ENCODE results near the gene KIAA1614.

KIAA1614 gene

GRCh38 chr1:180951836-180952656 is 39.3 kb downstream of the KIAA1614 start:
- Histone ChIP-seq H3K9ac (ENCODE audit: low read length) (no peak overlapping the region), H3K27ac (ENCODE audit: low read length) (no peak overlapping the region), H4K20me1 (ENCODE audit: insufficient read depth, low read length) (0 out of 2 replicates have a peak, but pooled peaks cover 7% of the 10 kb centered on the region), H3K4me3 (ENCODE audit: low read length) (no peak overlapping the region), H3K27me3 (ENCODE audit: low read depth, low read length) (no peaks in the 10 kb centered on the region), H3K36me3 (replicated peaks; ENCODE audit: low read depth, low read length) (peaks cover 36% of the 10 kb centered on the region), H3K4me2 (ENCODE audit: low read length) (no peak overlapping the region), H3K4me1 (ENCODE audit: low read length) (peaks cover 6% of the 10 kb centered on the region; the same call in 1 of the 2 replicates), H2AFZ (ENCODE audit: low read depth, low read length) (no peak overlapping the region), H3K9me3 (ENCODE audit: insufficient read depth, low read length) (0 out of 2 replicates have a peak, but pooled peaks cover under 1% of the 10 kb centered on the region), H3K79me2 (ENCODE audit: low read length) (no peaks in the 10 kb centered on the region)
- TF ChIP-seq CTCF (IDR thresholded peaks at IDR 0.05; ENCODE audit: low read depth, low read length) (no peak), EZH2phosphoT487 (IDR thresholded peaks at IDR 0.05; ENCODE audit: low read depth) (no peak)

- Histone ChIP-seq H2AFZ (ENCODE audit: low read depth, low read length) (no peak overlapping the region), H3K4me3 (ENCODE audit: low read length) (no peak overlapping the region), H3K4me1 (ENCODE audit: low read length) (peaks cover 6% of the 10 kb centered on the region; the same call in 1 of the 2 replicates), H4K20me1 (ENCODE audit: insufficient read depth, low read length) (0 out of 2 replicates have a peak, but pooled peaks cover 7% of the 10 kb centered on the region), H3K9me3 (ENCODE audit: insufficient read depth, low read length) (no peaks in the 10 kb centered on the region), H3K4me2 (ENCODE audit: low read length) (no peak overlapping the region), H3K9ac (ENCODE audit: low read length) (no peak overlapping the region), H3K27me3 (ENCODE audit: low read depth, low read length) (no peaks in the 10 kb centered on the region), H3K36me3 (replicated peaks; ENCODE audit: low read depth, low read length) (peaks cover 30% of the 10 kb centered on the region), H3K27ac (ENCODE audit: low read length) (no peak overlapping the region), H3K79me2 (ENCODE audit: low read length) (no peaks in the 10 kb centered on the region)
- TF ChIP-seq EZH2phosphoT487 (IDR thresholded peaks at IDR 0.05; ENCODE audit: low read depth) (no peak), CTCF (IDR thresholded peaks at IDR 0.05; ENCODE audit: low read depth, low read length) (no peak)
Measured at GRCh38 chr1:180952657-180953013, 39.9 kb downstream of the KIAA1614 start.

GRCh38 chr1:180953291-180954004 is 40.8 kb downstream of the KIAA1614 start:
- H3K9me3 ChIP-seq (ENCODE audit: insufficient read depth, low read length), result no peaks in the 10 kb centered on the region
- peaks cover 6% of the 10 kb centered on the region; the same call in 1 of the 2 replicates for H3K4me1 ChIP-seq (ENCODE audit: low read length)
- 0 out of 2 replicates have a peak, but pooled peaks cover 7% of the 10 kb centered on the region for H4K20me1 ChIP-seq (ENCODE audit: insufficient read depth, low read length)
- H2AFZ ChIP-seq (ENCODE audit: low read depth, low read length), result no peak overlapping the region
- no peaks in the 10 kb centered on the region for H3K27me3 ChIP-seq (ENCODE audit: low read depth, low read length)
- peak overlapping the region; percentile 50; the same call in 1 of the 2 replicates for H3K9ac ChIP-seq (ENCODE audit: low read length)
- peaks cover 22% of the 10 kb centered on the region for H3K36me3 ChIP-seq (replicated peaks; ENCODE audit: low read depth, low read length)
- TF ChIP-seq CTCF (IDR thresholded peaks at IDR 0.05; ENCODE audit: low read depth, low read length), result no peak
- TF ChIP-seq EZH2phosphoT487 (IDR thresholded peaks at IDR 0.05; ENCODE audit: low read depth), result no peak
- peak overlapping the region; percentile 62 for H3K4me2 ChIP-seq (ENCODE audit: low read length)
- H3K27ac ChIP-seq (ENCODE audit: low read length), result no peak overlapping the region
- no peaks in the 10 kb centered on the region for H3K79me2 ChIP-seq (ENCODE audit: low read length)
- peak overlapping the region; percentile 66 for H3K4me3 ChIP-seq (ENCODE audit: low read length)
